ENCODE results near the gene C6orf120.

The C6orf120 gene

DNA sequence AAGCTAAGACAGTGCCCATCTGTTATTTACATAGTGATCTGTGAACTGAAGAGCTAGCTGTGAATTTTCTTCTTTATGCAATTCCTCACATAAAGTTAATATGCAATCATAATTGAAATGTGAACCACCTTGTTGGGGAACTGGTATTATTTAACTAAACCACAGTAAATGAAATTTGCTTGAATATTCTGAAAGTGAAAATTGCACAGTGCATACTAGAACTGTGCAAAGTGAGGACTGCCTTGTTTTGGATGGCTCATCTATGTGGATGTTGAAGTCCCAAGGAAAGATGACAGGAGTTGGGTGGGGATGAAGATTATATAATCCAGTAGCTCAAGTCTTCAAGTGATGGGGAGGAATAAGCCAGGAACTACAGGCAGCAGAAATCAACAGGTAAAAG, 28.0 kb downstream of the C6orf120 start:
- Histone ChIP-seq H2AFZ (ENCODE audit: low read depth) (no peak overlapping the region), H3K36me3 (ENCODE audit: insufficient read depth) (no peaks in the 10 kb centered on the region), H3K27ac (no peak overlapping the region), H4K20me1 (ENCODE audit: insufficient read depth) (no peaks in the 10 kb centered on the region), H3K4me2 (no peak overlapping the region), H3K4me1 (ENCODE audit: low read depth, poor library complexity, severe bottlenecking) (no peaks in the 10 kb centered on the region), H3K9ac (no peak overlapping the region), H3K79me2 (ENCODE audit: insufficient read depth, low read depth) (no peaks in the 10 kb centered on the region), H3K27me3 (ENCODE audit: insufficient read depth, low read depth) (no peaks in the 10 kb centered on the region), H3K4me3 (IDR thresholded peaks at IDR 0.05; ENCODE audit: insufficient read depth, low read depth, low read length) (no peak overlapping the region)
- TF ChIP-seq, protein P1, sequence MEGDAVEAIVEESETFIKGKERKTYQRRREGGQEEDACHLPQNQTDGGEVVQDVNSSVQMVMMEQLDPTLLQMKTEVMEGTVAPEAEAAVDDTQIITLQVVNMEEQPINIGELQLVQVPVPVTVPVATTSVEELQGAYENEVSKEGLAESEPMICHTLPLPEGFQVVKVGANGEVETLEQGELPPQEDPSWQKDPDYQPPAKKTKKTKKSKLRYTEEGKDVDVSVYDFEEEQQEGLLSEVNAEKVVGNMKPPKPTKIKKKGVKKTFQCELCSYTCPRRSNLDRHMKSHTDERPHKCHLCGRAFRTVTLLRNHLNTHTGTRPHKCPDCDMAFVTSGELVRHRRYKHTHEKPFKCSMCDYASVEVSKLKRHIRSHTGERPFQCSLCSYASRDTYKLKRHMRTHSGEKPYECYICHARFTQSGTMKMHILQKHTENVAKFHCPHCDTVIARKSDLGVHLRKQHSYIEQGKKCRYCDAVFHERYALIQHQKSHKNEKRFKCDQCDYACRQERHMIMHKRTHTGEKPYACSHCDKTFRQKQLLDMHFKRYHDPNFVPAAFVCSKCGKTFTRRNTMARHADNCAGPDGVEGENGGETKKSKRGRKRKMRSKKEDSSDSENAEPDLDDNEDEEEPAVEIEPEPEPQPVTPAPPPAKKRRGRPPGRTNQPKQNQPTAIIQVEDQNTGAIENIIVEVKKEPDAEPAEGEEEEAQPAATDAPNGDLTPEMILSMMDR (conservative IDR thresholded peaks at IDR 0.05; ENCODE audit: low read depth, low read length): no peak

DNA sequence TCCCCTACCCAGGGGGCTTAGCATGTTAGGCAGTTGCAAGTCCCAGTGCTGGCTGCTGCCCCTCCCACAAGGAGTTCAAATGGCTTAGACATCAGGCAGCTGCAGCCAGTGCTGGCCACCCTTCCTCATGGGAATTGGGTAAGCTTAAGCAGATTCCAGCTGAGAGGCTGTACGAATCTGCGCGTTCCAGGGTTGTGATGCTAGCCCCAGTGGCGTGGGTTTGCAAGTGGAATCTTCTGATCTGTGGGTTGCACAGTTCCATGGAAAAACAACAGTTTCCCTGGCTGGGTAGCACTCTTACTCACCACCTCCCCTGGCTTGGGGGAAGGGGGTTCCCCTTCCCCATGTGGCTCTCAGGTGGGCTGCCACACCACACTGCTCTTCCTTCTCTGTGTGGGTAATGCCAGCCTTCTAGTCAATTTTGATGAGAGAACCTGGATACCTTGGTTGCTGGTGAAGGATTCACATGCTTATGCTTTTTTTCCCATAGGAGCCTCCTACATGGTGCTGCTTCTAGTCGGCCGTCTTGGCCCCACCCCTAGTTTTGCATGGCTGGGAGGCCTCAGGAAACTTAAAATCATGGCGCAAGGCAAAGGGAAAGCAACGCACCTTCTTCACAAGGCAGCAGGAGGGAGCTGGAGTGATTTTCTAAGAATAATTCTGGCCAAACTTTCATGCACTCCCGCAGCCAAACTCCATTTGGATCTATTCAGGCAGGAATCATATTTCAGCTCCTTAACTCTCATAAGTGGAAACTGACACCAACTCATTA, 36.5 kb downstream of the C6orf120 start:
- H3K79me2 ChIP-seq (ENCODE audit: insufficient read depth, low read depth): no peaks in the 10 kb centered on the region
- H2AFZ ChIP-seq (ENCODE audit: low read depth): no peak overlapping the region
- no peak overlapping the region for H3K27ac ChIP-seq
- H3K36me3 ChIP-seq (ENCODE audit: insufficient read depth): no peaks in the 10 kb centered on the region
- TF ChIP-seq, protein P1 (conservative IDR thresholded peaks at IDR 0.05; ENCODE audit: low read depth, low read length): no peak
- H3K4me3 ChIP-seq (IDR thresholded peaks at IDR 0.05; ENCODE audit: insufficient read depth, low read depth, low read length): no peak overlapping the region
- no peaks in the 10 kb centered on the region for H3K4me1 ChIP-seq (ENCODE audit: low read depth, poor library complexity, severe bottlenecking)
- H4K20me1 ChIP-seq (ENCODE audit: insufficient read depth): no peaks in the 10 kb centered on the region
- no peak overlapping the region for H3K4me2 ChIP-seq
- no peaks in the 10 kb centered on the region for H3K27me3 ChIP-seq (ENCODE audit: insufficient read depth, low read depth)
- H3K9ac ChIP-seq: no peak overlapping the region

DNA sequence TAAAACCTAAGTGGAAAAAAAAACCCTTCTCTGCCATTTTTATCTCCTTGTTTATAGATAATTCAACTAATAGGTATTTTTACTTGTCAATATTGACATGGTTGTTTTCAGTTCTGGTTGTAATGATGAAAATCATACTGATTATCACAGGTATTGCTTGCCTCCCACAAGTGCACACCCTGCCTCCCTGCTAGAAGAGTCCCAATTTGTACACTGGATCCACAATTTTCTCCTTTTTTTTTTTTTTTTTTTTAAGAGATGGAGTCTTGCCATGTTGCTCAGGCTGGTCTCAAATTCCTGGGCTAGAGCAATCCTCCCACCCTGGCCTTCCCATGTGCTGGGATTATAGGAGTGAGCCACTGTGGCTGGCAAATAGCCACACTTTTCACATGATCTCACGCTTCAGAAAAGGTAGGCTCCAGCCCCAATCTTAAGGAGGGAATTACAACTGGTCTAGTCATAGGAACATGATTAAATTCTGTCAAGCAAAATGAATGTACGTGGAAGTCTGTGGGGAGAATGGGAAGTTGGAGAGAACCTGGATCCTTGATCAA, 37.1 kb downstream of the C6orf120 start:
- Histone ChIP-seq H3K27ac (no peak overlapping the region), H3K4me3 (IDR thresholded peaks at IDR 0.05; ENCODE audit: insufficient read depth, low read depth, low read length) (no peak overlapping the region), H3K36me3 (ENCODE audit: insufficient read depth) (no peaks in the 10 kb centered on the region), H3K4me1 (ENCODE audit: low read depth, poor library complexity, severe bottlenecking) (no peaks in the 10 kb centered on the region), H4K20me1 (ENCODE audit: insufficient read depth) (no peaks in the 10 kb centered on the region), H2AFZ (ENCODE audit: low read depth) (no peak overlapping the region), H3K27me3 (ENCODE audit: insufficient read depth, low read depth) (no peaks in the 10 kb centered on the region), H3K9ac (no peak overlapping the region), H3K79me2 (ENCODE audit: insufficient read depth, low read depth) (no peaks in the 10 kb centered on the region), H3K4me2 (no peak overlapping the region)
- TF ChIP-seq, protein P1 (conservative IDR thresholded peaks at IDR 0.05; ENCODE audit: low read depth, low read length): no peak

DNA sequence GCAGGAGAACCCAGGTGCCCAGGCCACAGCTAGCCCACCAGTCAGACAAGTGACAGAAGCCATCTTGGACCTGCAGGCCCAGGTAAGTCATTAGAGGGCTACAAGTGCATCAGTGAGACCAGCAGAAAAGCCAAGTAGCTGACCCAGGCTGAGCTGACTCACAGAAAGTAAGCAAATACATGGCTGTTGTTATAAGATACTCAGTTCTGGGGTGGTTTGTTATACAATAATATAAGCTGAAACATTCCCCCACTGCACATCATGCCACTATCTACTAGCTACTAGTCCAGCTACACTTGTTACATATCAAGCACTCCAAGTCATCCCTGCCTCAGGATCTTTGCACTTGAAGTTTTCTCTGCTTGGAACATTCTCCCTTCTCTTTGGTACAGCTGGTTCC, 39.4 kb downstream of the C6orf120 start:
- no peaks in the 10 kb centered on the region for H4K20me1 ChIP-seq (ENCODE audit: insufficient read depth)
- TF ChIP-seq, protein P1 (conservative IDR thresholded peaks at IDR 0.05; ENCODE audit: low read depth, low read length): no peak
- H2AFZ ChIP-seq (ENCODE audit: low read depth): no peak overlapping the region
- no peaks in the 10 kb centered on the region for H3K27me3 ChIP-seq (ENCODE audit: insufficient read depth, low read depth)
- H3K27ac ChIP-seq: no peak overlapping the region
- H3K4me3 ChIP-seq (IDR thresholded peaks at IDR 0.05; ENCODE audit: insufficient read depth, low read depth, low read length): no peak overlapping the region
- H3K9ac ChIP-seq: no peak overlapping the region
- H3K79me2 ChIP-seq (ENCODE audit: insufficient read depth, low read depth): no peaks in the 10 kb centered on the region
- no peaks in the 10 kb centered on the region for H3K4me1 ChIP-seq (ENCODE audit: low read depth, poor library complexity, severe bottlenecking)
- H3K4me2 ChIP-seq: no peak overlapping the region
- H3K36me3 ChIP-seq (ENCODE audit: insufficient read depth): no peaks in the 10 kb centered on the region

All from KMS-11 (cell line).